ENCODE results near the gene ADPRH.

ADPRH gene

DNA sequence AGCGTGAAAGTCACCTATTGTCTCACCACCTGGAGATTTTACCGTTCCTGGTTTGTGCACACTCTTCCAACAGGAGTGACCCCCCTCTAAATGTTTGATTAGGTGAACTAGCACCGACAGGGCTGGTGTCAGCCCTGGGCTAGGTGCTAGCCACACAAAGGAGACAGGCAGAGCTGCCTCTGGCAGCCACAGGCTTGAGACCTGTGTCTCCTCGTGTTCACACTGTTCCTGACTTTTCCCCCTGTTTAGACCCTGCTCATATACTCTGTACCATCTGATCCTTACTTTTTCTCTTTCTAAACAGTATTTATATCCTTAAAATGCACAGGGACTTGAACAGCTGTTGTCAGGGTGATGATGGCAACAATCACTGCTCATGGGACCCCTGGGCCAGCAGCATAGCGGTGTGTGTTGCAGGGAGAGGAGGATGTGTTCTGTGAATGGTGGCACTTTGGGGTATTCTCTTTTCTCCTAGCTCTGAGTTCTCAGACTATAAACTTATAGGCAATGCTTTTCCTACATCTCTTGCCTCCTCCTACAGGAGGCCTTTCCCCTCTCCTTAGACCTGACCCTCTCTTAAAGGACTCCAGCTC lies 25.4 kb upstream of the ADPRH start:
- TF ChIP-seq GATA2 (IDR thresholded peaks at IDR 0.05; ENCODE audit: low read depth, low read length) (no peak), GATA3 (IDR thresholded peaks at IDR 0.05; ENCODE audit: low read depth, low read length) (no peak)

DNA sequence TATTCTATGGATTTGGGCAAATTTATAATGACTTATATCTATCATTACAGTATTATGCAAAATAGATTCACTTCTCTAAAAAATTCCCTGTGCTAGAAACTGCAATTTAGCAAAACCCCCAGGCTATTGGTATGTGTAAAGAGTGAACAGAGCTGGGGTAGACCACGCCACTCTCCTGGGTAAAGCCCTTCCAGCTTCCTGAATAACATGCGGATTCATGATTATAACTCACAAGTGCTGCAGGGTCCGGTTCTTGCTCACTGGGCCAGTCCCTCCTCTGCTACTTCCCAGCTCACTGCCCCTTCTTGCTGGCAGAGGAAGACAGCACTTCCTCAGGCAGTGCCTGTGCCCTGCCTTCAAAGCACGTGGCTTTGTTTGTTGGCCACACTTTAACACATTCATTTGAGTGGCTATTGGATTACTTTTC lies 24.0 kb upstream of the ADPRH start:
- no peak for TF ChIP-seq GATA3 (IDR thresholded peaks at IDR 0.05; ENCODE audit: low read depth, low read length)
- TF ChIP-seq GATA2 (IDR thresholded peaks at IDR 0.05; ENCODE audit: low read depth, low read length) = no peak

DNA sequence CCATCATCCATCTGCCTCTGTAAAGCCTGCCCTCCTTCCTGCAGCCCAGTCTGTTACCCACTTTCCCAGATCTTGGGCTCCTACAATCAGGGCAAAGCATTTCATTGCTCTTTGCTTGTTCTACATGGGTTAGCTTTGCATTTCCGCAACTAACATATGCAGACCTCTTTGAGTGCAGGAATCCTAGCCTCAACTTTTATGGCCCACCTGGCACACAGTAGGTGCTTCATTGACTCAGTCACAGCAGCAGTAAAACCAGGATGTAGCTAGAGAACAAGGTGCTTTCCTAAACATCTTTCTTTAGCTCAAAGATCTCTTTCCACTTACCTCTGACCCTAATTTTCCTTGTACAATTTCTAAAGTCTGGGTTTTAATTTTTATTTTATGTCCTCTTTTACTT lies 23.4 kb upstream of the ADPRH start:
- TF ChIP-seq GATA2 (IDR thresholded peaks at IDR 0.05; ENCODE audit: low read depth, low read length) (no peak), GATA3 (IDR thresholded peaks at IDR 0.05; ENCODE audit: low read depth, low read length) (no peak)

DNA sequence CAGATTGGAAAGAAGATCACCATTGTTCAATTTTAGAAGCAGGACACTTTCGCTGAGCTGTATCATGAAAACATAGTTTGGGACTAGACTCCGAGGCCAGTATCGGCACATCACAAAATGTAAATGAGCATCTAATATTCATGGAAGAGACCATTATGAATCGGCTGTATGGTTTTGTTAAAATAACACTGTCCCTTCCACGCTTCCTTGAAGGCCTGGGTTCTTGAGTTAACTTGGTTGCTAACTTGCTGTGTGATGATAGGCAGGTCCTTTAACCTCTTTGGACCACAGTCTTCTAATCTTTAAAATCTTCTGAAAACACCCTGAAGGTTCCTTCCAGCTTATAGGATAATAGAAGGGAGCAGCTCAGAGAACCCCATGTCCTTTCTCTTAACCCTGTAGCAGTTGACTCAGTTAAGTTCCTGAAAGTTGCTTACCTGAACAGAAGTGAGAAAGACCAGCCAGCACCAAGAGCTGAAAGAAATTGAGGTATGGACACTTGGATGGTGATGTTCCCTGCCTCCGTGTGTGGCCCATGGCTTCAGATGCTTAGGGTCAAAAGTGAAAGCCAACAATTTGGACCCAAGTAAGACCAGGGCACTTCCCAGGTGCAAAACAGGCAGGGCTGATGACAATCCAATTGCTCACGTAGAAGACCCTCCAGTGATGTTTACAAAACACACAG lies 22.0 kb upstream of the ADPRH start:
- TF ChIP-seq GATA3 (IDR thresholded peaks at IDR 0.05; ENCODE audit: low read depth, low read length) (no peak), GATA2 (IDR thresholded peaks at IDR 0.05; ENCODE audit: low read depth, low read length) (no peak)

DNA sequence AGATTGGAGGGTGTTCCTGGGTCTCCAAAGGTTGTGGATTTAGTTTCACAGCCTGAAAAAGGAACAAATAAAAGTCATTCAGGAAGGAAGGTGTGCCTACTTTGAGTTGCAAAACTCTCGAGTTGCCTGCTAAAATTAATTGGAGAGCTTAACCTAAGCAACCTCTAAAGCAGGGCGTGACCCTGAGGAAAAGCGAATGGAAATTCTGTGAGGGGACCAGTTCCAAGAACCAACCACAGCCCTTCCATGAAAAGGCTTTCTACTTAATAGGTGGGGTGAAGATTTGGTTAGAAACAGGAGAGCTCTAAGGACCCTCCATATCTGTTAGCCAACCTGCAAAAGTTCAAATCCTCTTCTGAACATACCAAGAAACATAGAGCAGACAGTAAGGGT lies 21.4 kb upstream of the ADPRH start:
- no peak for TF ChIP-seq GATA3 (IDR thresholded peaks at IDR 0.05; ENCODE audit: low read depth, low read length)
- no peak for TF ChIP-seq GATA2 (IDR thresholded peaks at IDR 0.05; ENCODE audit: low read depth, low read length)

DNA sequence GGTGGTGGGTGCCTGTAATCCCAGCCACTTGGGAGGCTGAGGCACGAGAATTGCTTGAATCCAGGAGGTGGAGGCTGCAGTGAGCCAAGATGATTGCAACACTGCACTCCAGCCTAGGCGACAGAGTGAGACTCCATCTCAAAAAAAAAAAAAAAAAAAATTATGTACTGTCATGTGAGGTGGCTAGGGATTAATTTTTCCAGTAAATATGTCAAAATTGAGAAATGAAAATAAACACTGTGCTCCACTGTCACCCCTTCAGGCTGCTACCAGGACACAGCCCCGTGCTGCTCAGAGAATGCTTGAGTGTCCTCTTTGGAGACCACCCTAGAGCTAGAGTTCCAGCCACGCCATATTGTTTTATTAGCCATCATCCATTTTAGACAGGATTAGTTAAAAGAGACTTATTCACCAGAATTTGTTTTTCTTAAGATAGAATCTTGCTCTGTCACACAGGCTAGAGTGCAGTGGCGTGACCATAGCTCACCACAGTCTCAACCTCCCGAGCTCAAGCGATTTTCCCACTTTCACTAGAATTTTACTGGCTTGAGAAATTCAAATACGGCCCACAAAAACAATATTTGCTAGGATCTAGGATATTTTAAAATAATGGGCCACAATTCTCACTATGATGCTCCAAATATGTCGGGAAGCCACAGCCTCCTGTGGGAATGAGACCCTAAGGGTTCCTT lies 20.5 kb upstream of the ADPRH start:
- TF ChIP-seq GATA2 (IDR thresholded peaks at IDR 0.05; ENCODE audit: low read depth, low read length) (no peak), GATA3 (IDR thresholded peaks at IDR 0.05; ENCODE audit: low read depth, low read length) (no peak)

DNA sequence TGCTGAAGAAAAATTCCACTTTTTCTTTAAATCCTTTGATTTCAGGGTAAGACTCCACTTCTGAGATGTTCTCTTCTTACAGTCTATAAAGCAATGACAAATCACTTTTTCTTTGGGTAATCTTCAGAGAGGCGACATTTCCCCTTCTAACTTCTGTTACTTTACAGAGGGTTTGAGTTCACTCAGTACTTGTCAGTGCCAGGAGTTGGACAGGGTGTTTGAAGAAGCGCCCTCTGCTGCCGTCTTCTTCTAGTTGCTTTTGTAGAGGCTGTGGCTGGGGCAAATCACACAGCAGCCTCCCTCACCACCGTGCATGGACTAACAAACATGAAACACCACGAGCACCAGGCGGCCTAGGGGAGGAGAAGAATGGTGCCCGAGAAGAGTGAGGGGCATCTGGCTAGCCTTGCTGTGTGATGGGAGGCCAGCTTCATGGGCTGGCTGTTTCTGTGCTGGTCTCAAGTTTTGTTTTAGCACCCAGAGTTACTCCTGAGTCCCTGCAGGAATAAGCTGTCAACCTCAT lies 19.8 kb upstream of the ADPRH start, which contains the start of gene CD80:
Gene CD80 (minus strand): TSS at position 174 of the 523 bp plus-strand sequence. CDS start 1,886 bp downstream, outside the sequence.
- TF ChIP-seq GATA2 (IDR thresholded peaks at IDR 0.05; ENCODE audit: low read depth, low read length) (no peak), GATA3 (IDR thresholded peaks at IDR 0.05; ENCODE audit: low read depth, low read length) (no peak)

DNA sequence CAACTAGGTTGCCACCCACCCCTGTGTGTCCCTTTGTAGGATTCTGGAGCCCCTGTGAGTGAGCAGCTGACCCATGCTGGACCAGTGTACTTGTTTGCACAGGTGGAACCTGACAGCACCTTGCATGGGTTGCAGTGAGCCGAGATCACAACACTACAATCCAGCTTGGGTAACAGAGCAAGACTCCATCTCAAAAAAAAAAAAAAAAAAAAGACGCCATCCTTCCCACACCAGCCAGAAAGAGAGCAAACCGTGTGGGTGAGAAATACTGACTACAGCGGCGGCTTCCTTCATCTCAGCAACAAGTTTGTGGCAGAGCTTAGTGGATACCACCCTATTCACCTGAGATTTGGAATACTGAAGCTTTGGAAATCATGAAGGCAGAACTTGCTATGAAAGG lies 19.1 kb upstream of the ADPRH start:
- TF ChIP-seq GATA3 (IDR thresholded peaks at IDR 0.05; ENCODE audit: low read depth, low read length) = no peak
- TF ChIP-seq GATA2 (IDR thresholded peaks at IDR 0.05; ENCODE audit: low read depth, low read length) = no peak

DNA sequence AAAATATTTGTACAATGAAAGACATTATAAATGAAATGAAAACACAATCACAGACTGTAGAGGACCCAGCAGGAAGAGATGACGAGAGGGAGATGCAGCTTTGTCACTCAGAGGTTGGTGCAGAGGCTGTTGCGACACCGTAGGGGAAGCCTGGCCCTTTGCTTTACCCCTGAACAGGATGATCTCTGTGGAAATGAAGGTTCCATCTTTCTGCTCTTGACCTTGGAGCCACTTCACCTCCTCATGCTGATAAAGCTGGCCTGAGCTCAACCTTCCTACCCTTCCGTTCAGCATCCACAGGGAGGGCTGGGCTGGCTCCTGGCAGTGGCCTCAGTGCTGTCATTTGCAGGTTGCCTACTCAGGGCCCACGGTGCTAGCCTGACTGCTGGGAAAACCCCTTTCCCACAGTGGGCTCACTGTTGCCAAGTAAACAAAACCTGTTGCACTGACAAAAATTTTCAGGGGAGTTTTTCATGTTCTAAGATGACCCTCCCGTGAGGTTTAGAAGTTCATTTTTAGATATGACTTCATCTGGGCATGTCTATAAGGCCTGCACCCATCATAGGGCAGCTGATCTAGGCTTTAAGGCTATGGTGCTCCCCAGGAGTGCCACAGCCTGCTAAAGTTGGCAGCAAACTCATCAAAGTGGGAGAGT lies 16.9 kb upstream of the ADPRH start:
- no peak for TF ChIP-seq GATA3 (IDR thresholded peaks at IDR 0.05; ENCODE audit: low read depth, low read length)
- no peak for TF ChIP-seq GATA2 (IDR thresholded peaks at IDR 0.05; ENCODE audit: low read depth, low read length)

DNA sequence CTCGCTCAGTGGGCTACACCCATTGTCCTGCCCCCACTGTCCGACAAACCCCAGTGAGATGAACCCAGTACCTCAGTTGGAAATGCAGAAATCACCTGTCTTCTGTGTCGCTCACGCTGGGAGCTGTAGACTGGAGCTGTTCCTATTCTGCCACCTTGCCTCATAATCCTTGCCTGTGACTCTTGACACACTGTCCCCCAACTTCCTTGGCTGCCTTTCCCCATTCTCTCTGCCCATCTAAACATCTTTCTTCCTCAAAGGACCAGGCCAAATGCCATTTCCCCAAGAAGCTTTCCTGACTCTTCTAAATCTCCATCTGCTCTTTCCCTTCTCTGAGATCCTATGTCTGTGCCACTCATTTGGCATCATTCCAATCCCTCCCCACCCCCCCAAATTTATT lies 10.1 kb upstream of the ADPRH start:
- no peak for TF ChIP-seq GATA3 (IDR thresholded peaks at IDR 0.05; ENCODE audit: low read depth, low read length)
- TF ChIP-seq GATA2 (IDR thresholded peaks at IDR 0.05; ENCODE audit: low read depth, low read length) = no peak

DNA sequence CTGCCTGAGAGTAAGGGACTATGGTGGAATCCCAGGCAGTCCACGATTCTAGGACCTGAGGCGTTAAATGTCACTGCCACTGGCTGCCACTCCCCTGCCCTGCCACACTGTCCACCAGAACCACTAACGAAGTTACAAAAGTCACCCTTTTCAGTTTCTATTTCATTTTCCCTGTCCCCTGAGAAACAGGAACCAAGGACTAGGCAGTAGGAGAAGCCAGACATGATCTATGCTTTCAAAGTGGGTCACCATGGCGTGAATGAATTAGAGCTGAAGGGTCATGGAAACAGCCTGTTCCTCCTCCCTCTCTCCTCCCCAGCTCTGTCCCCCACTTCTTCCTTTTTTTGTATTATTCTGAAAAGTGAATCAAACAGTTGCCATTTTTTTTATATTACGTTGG lies 9.1 kb upstream of the ADPRH start:
- TF ChIP-seq GATA3 (IDR thresholded peaks at IDR 0.05; ENCODE audit: low read depth, low read length) (no peak), GATA2 (IDR thresholded peaks at IDR 0.05; ENCODE audit: low read depth, low read length) (no peak)

DNA sequence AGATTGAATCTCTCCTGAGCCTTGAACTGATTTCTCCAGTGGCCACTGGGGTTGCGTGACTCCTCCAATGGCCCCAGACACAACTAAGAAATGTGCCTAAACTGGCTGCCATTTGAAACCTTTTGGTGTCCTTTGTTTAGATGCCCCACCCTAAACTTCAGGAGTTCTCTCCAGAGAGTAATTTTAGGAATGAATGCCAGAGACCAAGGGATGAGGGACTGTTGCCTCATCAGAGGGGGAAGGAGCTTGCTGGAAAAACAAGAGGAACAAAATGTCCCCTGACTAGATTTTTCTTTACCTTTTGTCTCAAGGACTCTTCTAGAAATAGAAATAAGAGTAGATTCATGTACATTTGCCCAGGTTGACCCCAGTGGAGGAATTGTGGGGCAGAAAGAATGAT lies 8.1 kb upstream of the ADPRH start:
- TF ChIP-seq GATA2 (IDR thresholded peaks at IDR 0.05; ENCODE audit: low read depth, low read length) (no peak), GATA3 (IDR thresholded peaks at IDR 0.05; ENCODE audit: low read depth, low read length) (no peak)

DNA sequence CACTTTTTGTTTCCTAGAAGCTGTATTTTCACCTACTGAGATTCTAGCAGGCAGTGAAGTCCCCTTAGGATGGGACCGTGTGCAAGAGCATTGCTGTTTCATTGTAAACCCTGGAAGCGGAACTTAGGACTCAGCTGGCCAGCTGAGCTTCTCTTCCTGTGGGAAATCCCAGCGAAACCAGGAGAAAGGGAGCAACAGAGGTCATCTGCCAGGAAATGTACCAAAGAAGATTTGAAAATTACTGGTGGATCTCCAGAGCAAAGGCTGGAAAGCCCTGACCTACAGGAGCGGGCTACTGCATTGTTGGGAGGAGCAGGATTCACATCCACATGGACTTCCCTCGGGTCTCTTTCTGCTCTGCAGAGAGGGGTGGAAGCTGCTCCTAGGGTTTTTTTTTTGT lies 7.6 kb upstream of the ADPRH start:
- no peak for TF ChIP-seq GATA3 (IDR thresholded peaks at IDR 0.05; ENCODE audit: low read depth, low read length)
- no peak for TF ChIP-seq GATA2 (IDR thresholded peaks at IDR 0.05; ENCODE audit: low read depth, low read length)

DNA sequence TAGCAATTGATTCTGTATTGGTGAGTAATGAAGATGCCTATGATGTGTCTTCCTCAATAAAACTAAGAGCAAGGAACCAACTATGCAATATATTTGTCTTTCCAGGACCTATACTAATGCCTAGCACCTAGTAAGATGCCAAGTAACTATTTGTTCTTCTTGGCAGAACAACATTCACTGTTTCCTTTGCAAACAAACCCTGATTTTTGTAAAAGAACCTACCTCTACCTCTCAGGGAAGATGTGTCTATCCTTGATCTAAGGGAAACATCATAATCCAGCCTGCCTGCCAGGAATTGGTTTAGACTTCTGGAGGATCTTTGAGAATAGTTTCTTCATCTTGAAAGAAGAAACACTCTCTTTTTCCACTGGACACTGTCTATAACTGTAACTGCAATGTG lies 3.8 kb upstream of the ADPRH start:
- TF ChIP-seq GATA3 (IDR thresholded peaks at IDR 0.05; ENCODE audit: low read depth, low read length) (no peak), GATA2 (IDR thresholded peaks at IDR 0.05; ENCODE audit: low read depth, low read length) (no peak)

Measured in SH-SY5Y (cell line).